ENCODE measurements around the gene GARIN5B. TPM values are rescaled to one million over a fixed set of nuclear protein-coding genes. Genes with fewer than 3 reads are reported as not detected.

Gene GARIN5B
- total RNA-seq, 1 donor from 2014 or later = 0.27 TPM

GRCh38 chr19:55345101-55345817 is 17.8 kb downstream of the GARIN5B start:
- no peaks in the 10 kb centered on the region for H3K9me3 Mint-ChIP-seq
- no peak for DNase-seq (ENCODE audit: low spot score in 2 of 2, unreplicated experiment in 2 of 2)
- H3K27me3 Mint-ChIP-seq (ENCODE audit: low read depth) = no peaks in the 10 kb centered on the region
- H3K27ac Mint-ChIP-seq = no peak overlapping the region
- peaks cover 19% of the 10 kb centered on the region for H3K36me3 Mint-ChIP-seq
- no peak for TF ChIP-seq CTCF (IDR thresholded peaks at IDR 0.05; ENCODE audit: unreplicated experiment)
- peaks cover 31% of the 10 kb centered on the region for H3K4me1 Mint-ChIP-seq
- H3K4me3 Mint-ChIP-seq = no peak overlapping the region

- DNase-seq (ENCODE audit: low spot score in 2 of 2, unreplicated experiment in 2 of 2) = no peak
- no peak overlapping the region for H3K27ac Mint-ChIP-seq
- H3K9me3 Mint-ChIP-seq = no peaks in the 10 kb centered on the region
- H3K4me1 Mint-ChIP-seq = peaks cover 33% of the 10 kb centered on the region
- no peaks in the 10 kb centered on the region for H3K27me3 Mint-ChIP-seq (ENCODE audit: low read depth)
- no peak for TF ChIP-seq CTCF (IDR thresholded peaks at IDR 0.05; ENCODE audit: unreplicated experiment)
- H3K36me3 Mint-ChIP-seq = peaks cover 19% of the 10 kb centered on the region
- no peak overlapping the region for H3K4me3 Mint-ChIP-seq
These were observed 18.6 kb downstream of the GARIN5B start for GRCh38 chr19:55344444-55344843.

DNA sequence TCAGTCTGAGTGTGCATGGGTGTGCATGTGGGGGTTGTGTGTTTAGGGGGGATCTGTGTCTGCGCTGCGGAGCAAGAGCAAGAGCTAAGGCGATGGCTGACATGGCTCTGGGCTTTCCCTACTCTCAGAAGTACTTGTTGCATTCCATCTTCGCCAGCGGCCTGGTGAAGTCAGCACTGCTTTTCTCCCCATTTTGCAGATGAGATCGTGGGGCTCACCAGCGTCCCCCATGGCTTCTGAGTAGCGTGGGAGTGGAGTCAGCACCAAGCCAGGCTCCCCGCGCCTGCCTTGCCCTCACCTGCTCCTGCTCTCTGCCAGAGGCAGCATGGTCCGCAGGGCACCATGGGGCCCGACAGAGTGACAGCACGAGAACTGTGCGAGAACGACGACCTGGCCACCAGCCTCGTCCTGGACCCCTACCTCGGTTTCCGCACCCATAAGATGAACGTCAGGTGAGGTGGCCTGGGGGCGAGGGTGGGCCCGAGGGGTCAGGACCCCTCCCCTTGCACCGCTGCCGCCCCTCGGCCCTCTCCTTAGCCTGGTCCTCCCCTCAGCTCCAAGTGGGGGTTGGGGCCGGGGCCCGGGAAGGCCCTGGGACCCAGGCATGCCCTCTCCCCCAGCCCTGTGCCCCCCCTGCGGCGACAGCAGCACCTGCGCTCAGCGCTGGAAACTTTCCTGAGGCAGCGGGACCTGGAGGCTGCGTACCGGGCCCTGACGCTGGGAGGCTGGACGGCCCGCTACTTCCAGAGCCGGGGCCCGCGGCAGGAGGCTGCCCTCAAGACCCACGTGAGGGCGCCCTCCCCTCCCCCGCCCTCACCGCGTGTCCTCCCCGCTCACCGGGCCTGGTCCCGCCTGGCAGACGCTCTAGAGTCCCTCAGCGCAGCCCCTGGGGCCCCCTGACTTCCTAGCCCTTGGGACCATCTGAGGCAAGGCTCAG is 21.2 kb downstream of the GARIN5B start:
- Mint-ChIP-seq H3K4me1 (peaks cover 24% of the 10 kb centered on the region), H3K36me3 (peaks cover 19% of the 10 kb centered on the region), H3K4me3 (peak overlapping the region; percentile 68), H3K27me3 (ENCODE audit: low read depth) (no peaks in the 10 kb centered on the region), H3K9me3 (no peaks in the 10 kb centered on the region), H3K27ac (peak overlapping the region; percentile 63)
- TF ChIP-seq CTCF (IDR thresholded peaks at IDR 0.05; ENCODE audit: unreplicated experiment) = no peak
- DNase-seq (ENCODE audit: low spot score in 2 of 2, unreplicated experiment in 2 of 2) = no peak

GRCh38 chr19:55341171-55341588 is 21.9 kb downstream of the GARIN5B start:
- peak overlapping the region; percentile 86 for H3K4me3 Mint-ChIP-seq
- no peak for DNase-seq (ENCODE audit: low spot score in 2 of 2, unreplicated experiment in 2 of 2)
- H3K36me3 Mint-ChIP-seq = peaks cover 19% of the 10 kb centered on the region
- no peaks in the 10 kb centered on the region for H3K9me3 Mint-ChIP-seq
- no peaks in the 10 kb centered on the region for H3K27me3 Mint-ChIP-seq (ENCODE audit: low read depth)
- TF ChIP-seq CTCF (IDR thresholded peaks at IDR 0.05; ENCODE audit: unreplicated experiment) = no peak
- peaks cover 24% of the 10 kb centered on the region for H3K4me1 Mint-ChIP-seq
- H3K27ac Mint-ChIP-seq = peak overlapping the region; percentile 91

- peak overlapping the region; percentile 91 for H3K27ac Mint-ChIP-seq
- H3K9me3 Mint-ChIP-seq = no peaks in the 10 kb centered on the region
These were observed 22.3 kb downstream of the GARIN5B start for GRCh38 chr19:55340784-55341147.

More at GRCh38 chr19:55340784-55341147, 22.3 kb downstream of the GARIN5B start:
- no peak for TF ChIP-seq CTCF (IDR thresholded peaks at IDR 0.05; ENCODE audit: unreplicated experiment)
- Mint-ChIP-seq H3K36me3 (peaks cover 19% of the 10 kb centered on the region), H3K4me1 (peaks cover 24% of the 10 kb centered on the region), H3K27me3 (ENCODE audit: low read depth) (no peaks in the 10 kb centered on the region), H3K4me3 (peak overlapping the region; percentile 86)
- DNase-seq (ENCODE audit: low spot score in 2 of 2, unreplicated experiment in 2 of 2) = peak in 1 of 2 experiments; percentile 53
